ENCODE results near the gene MAPK9.
A peak's percentile ranks its signal among the peaks of the same experiment; 100 is the strongest.

The MAPK9 gene

GRCh38 chr5:180296771-180297170 lies 4.9 kb upstream of the MAPK9 start:
- peak; percentile 9 for TF ChIP-seq CTCF (conservative IDR thresholded peaks at IDR 0.05; ENCODE audit: control insufficient read depth, insufficient read depth, low read depth, low read length)
- no peak overlapping the region for H3K4me3 ChIP-seq (ENCODE audit: control insufficient read depth, low read depth, low read length)
- peak; percentile 31 for DNase-seq (ENCODE audit: low read depth)

- no peak for TF ChIP-seq CTCF (conservative IDR thresholded peaks at IDR 0.05; ENCODE audit: control insufficient read depth, insufficient read depth, low read depth, low read length)
- no peak for DNase-seq (ENCODE audit: low read depth)
- H3K4me3 ChIP-seq (ENCODE audit: control insufficient read depth, low read depth, low read length): no peak overlapping the region
Observed at GRCh38 chr5:180294913-180295555, 3.2 kb upstream of the MAPK9 start.

GRCh38 chr5:180294411-180294810 lies 2.5 kb upstream of the MAPK9 start:
- H3K4me3 ChIP-seq (ENCODE audit: control insufficient read depth, low read depth, low read length): no peak overlapping the region
- no peak for DNase-seq (ENCODE audit: low read depth)
- no peak for TF ChIP-seq CTCF (conservative IDR thresholded peaks at IDR 0.05; ENCODE audit: control insufficient read depth, insufficient read depth, low read depth, low read length)

GRCh38 chr5:180291234-180291940 lies 496 bp downstream of the MAPK9 start:
- no peak for TF ChIP-seq CTCF (conservative IDR thresholded peaks at IDR 0.05; ENCODE audit: control insufficient read depth, insufficient read depth, low read depth, low read length)
- DNase-seq (ENCODE audit: low read depth): no peak
- peak overlapping the region; percentile 72 for H3K4me3 ChIP-seq (ENCODE audit: control insufficient read depth, low read depth, low read length)

GRCh38 chr5:180290568-180291233 lies 1.2 kb downstream of the MAPK9 start:
- DNase-seq (ENCODE audit: low read depth): no peak
- no peak for TF ChIP-seq CTCF (conservative IDR thresholded peaks at IDR 0.05; ENCODE audit: control insufficient read depth, insufficient read depth, low read depth, low read length)
- peak overlapping the region; percentile 72 for H3K4me3 ChIP-seq (ENCODE audit: control insufficient read depth, low read depth, low read length)

GRCh38 chr5:180289966-180290365 lies 1.9 kb downstream of the MAPK9 start:
- no peak overlapping the region for H3K4me3 ChIP-seq (ENCODE audit: control insufficient read depth, low read depth, low read length)
- TF ChIP-seq CTCF (conservative IDR thresholded peaks at IDR 0.05; ENCODE audit: control insufficient read depth, insufficient read depth, low read depth, low read length): no peak

More at GRCh38 chr5:180289966-180290365, 1.9 kb downstream of the MAPK9 start:
- DNase-seq (ENCODE audit: low read depth): no peak

All from fibroblast of mammary gland (primary cell).